HCT116 (cell line): ENCODE data around the gene ICE1. TPM values are rescaled to one million over a fixed set of nuclear protein-coding genes. Genes with fewer than 3 reads are reported as not detected.

Experiments
- ATAC-seq: fragments of 200-7000 bp; cut with Tn5 transposase; 2 replicates; pipeline ENCODE4 v1.9.1; 2020; ENCODE audit warnings: mild to moderate bottlenecking, moderate library complexity
- BruUV-seq: library from RNA; stranded (reverse); fragments of 400-500 nt; replicated peaks from 2 replicates; lab custom pipeline; 2021; lab: Mats Ljungman, UMichigan
- CTCF ChIA-PET: fragments of 300-600 bp; sonication (Branson Sonifier 250); formaldehyde crosslinking; loops from one replicate; lab custom pipeline; 2021; ENCODE audit warnings: antibody characterized with exemption; lab: Charles Lee
- POLR2A ChIA-PET: fragments of 300-600, 350-600 bp; sonication (Branson Sonifier 250); formaldehyde crosslinking; loops from one replicate; lab custom pipeline; 2021; ENCODE audit warnings: antibody characterized with exemption; lab: Charles Lee
- RAD21 ChIA-PET, 2 experiments: fragments of 300-600 bp; sonication (Branson Sonifier 250); formaldehyde crosslinking; loops; one replicate each; lab custom pipeline; 2023; ENCODE audit warnings: low total read pairs in 2 of 2; ENCODE audit not compliant: uncharacterized antibody in 2 of 2, unreplicated experiment in 2 of 2, low non-redundant PET in 1 of 2; lab: Charles Lee
- DNase-seq: peaks from one replicate; pipeline ENCODE4 v3.0.0-alpha.2; 2010; ENCODE audit warnings: low read depth, low spot score
- H2AFZ ChIP-seq: fragments of 200-600 bp; shearing (Covaris generic), sonication (generic); 2 replicates; pipeline ENCODE4 v1.6.1; 2017; ENCODE audit warnings: low read depth, mixed run types, mixed read lengths, antibody characterized with exemption, low read length; ENCODE audit not compliant: poor library complexity, severe bottlenecking
- H3K27ac ChIP-seq: 2 replicates; pipeline ENCODE4 v1.5.1; 2012; ENCODE audit warnings: low read depth, low read length
- H3K27me3 ChIP-seq: fragments of 200-600 bp; sonication (generic); 2 replicates; pipeline ENCODE4 v1.6.1; 2016; ENCODE audit warnings: mixed run types, low read length, mixed read lengths; ENCODE audit not compliant: insufficient read depth
- H3K36me3 ChIP-seq, 2 experiments: fragments of 200-500 bp in 1 of 2; fragments of 200-600 bp in 1 of 2; sonication (Bioruptor generic) in 1 of 2; sonication (generic) in 1 of 2; 2 replicates each; pipeline versions ENCODE4 v1.5.1 to v1.6.1; 2014 to 2016; ENCODE audit warnings: low read length in 2 of 2, inconsistent platforms in 1 of 2, mixed read lengths in 1 of 2, mixed run types in 1 of 2; ENCODE audit not compliant: insufficient read depth in 2 of 2, control insufficient read depth in 1 of 2
- H3K4me1 ChIP-seq, 2 experiments: fragments of 200-600 bp in 1 of 2; sonication (generic) in 1 of 2; 2 replicates each; pipeline versions ENCODE4 v1.5.1 to v1.6.1; 2012 to 2017; ENCODE audit warnings: low read length in 2 of 2, inconsistent platforms in 1 of 2, mild to moderate bottlenecking in 1 of 2, mixed read lengths in 1 of 2, mixed run types in 1 of 2, moderate library complexity in 1 of 2; ENCODE audit not compliant: insufficient read depth in 2 of 2, control insufficient read depth in 1 of 2
- H3K4me2 ChIP-seq: fragments of 200-600 bp; sonication (generic); 2 replicates; pipeline ENCODE4 v1.6.1; 2017; ENCODE audit warnings: mixed run types, low read length, mixed read lengths
- H3K4me3 ChIP-seq, 2 experiments: fragments of 200-600 bp in 1 of 2; sonication (generic) in 1 of 2; replicated peaks in 1 of 2; 2 replicates each; pipeline ENCODE4 v1.5.1; 2011 to 2016; ENCODE audit warnings: low read length in 2 of 2, control low read depth in 1 of 2, low read depth in 1 of 2, mild to moderate bottlenecking in 1 of 2, mixed read lengths in 1 of 2, mixed run types in 1 of 2
- H3K79me2 ChIP-seq: fragments of 200-600 bp; sonication (generic); 2 replicates; pipeline ENCODE4 v1.6.1; 2017; ENCODE audit warnings: mild to moderate bottlenecking, mixed run types, low read length, moderate library complexity, mixed read lengths; ENCODE audit not compliant: insufficient read depth
- H3K9ac ChIP-seq: fragments of 200-600 bp; sonication (generic); 2 replicates; pipeline ENCODE4 v1.6.1; 2016; ENCODE audit warnings: low read length, mixed read lengths
- H3K9me2 ChIP-seq: fragments of 200-600 bp; sonication (generic), shearing (Covaris generic); 2 replicates; pipeline ENCODE4 v1.6.1; 2017; ENCODE audit warnings: mixed run types, mild to moderate bottlenecking, moderate library complexity; ENCODE audit not compliant: insufficient read depth
- H3K9me3 ChIP-seq, 2 experiments: fragments of 200-500 bp in 1 of 2; fragments of 200-600 bp in 1 of 2; sonication (Bioruptor generic) in 1 of 2; sonication (generic) in 1 of 2; 2 replicates each; pipeline ENCODE4 v1.6.1; 2014 to 2017; ENCODE audit warnings: low read length in 2 of 2, mixed read lengths in 2 of 2, inconsistent platforms in 1 of 2, low read depth in 1 of 2, mild to moderate bottlenecking in 1 of 2, mixed run types in 1 of 2, moderate library complexity in 1 of 2; ENCODE audit not compliant: control insufficient read depth in 1 of 2, insufficient read depth in 1 of 2
- H4K20me1 ChIP-seq: fragments of 200-600 bp; sonication (generic), shearing (Covaris generic); 2 replicates; pipeline ENCODE4 v1.6.1; 2017; ENCODE audit warnings: mixed run types, mild to moderate bottlenecking, moderate library complexity; ENCODE audit not compliant: insufficient read depth
- EZH2 ChIP-seq: fragments of 200-600 bp; sonication (generic); IDR thresholded peaks from 2 replicates; pipeline ENCODE4 v1.6.1; 2017; ENCODE audit warnings: antibody characterized with exemption, mixed run types
- FOSL1 ChIP-seq: IDR thresholded peaks from 2 replicates; pipeline ENCODE4 v1.6.1; 2012; ENCODE audit warnings: low read depth
- RAD21 ChIP-seq: IDR thresholded peaks from 2 replicates; pipeline ENCODE4 v1.6.1; 2012; ENCODE audit warnings: low read depth, mild to moderate bottlenecking
- YY1 ChIP-seq: IDR thresholded peaks from 2 replicates; pipeline ENCODE4 v1.6.1; 2011; ENCODE audit warnings: low read length, low read depth, moderate library complexity, mild to moderate bottlenecking; ENCODE audit not compliant: insufficient replicate concordance; ENCODE audit errors: extremely low read depth
- ZBTB33 ChIP-seq: IDR thresholded peaks from 2 replicates; pipeline ENCODE4 v1.6.1; 2011; ENCODE audit warnings: mild to moderate bottlenecking, low read length, moderate library complexity; ENCODE audit not compliant: insufficient replicate concordance; ENCODE audit errors: extremely low read depth
- ZNF274 ChIP-seq: fragments of 200-500 bp; sonication (Bioruptor generic); IDR thresholded peaks from 2 replicates; pipeline ENCODE4 v1.6.1; 2014; ENCODE audit warnings: mild to moderate bottlenecking, low read depth, low read length, inconsistent platforms
- intact Hi-C: fragments of 100-400 bp; cut with micrococcal nuclease; formaldehyde crosslinking; loops from 2 replicates; pipeline ENCODE4 v1.10.0; 2022
- total RNA-seq: library from RNA; stranded (reverse); gene quantifications from one replicate; pipeline ENCODE4 v1.2.1, GENCODE V29; 2021; ENCODE audit not compliant: unreplicated experiment
- TF ChIP-seq, protein P1 (sequence below), 3 experiments: fragments of 200-600 bp in 1 of 3; sonication (generic) in 1 of 3; IDR thresholded peaks in 2 of 3; conservative IDR thresholded peaks in 1 of 3; 2 replicates each; pipeline ENCODE4 v1.5.1; 2012 to 2017; ENCODE audit warnings: low read depth in 2 of 3, low read length in 2 of 3, antibody characterized with exemption in 1 of 3, borderline replicate concordance in 1 of 3, control low read depth in 1 of 3, mild to moderate bottlenecking in 1 of 3, mixed read lengths in 1 of 3, mixed run types in 1 of 3, moderate library complexity in 1 of 3; ENCODE audit not compliant: insufficient read depth in 1 of 3

The ICE1 gene
- total RNA-seq, 1 experiment from 2014 or later = 30.0 TPM

DNA sequence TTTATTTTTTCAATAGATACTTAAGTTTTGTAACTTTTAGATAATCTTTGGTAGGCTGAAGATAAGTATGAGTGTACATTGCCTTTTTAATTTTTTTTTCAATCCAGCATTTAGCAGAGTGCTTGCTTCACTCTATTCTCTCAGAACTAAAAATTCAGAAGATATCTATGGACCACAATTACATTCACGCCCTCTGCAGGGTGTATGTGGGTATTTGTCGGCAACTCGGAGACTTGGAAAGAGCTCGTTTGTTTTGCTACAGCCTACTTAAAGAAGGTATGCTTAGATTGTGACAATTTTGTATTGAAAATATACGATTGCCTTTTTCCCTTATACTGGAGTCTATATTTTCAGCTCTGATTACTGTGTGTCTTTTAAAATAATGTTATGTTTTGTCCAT lies 43.8 kb downstream of the ICE1 start:
- POLR2A ChIA-PET = no interaction called here
- no peak for TF ChIP-seq YY1
- no peak for TF ChIP-seq ZNF274
- TF ChIP-seq EZH2 = no peak
- no peak for TF ChIP-seq ZBTB33
- no peak for TF ChIP-seq FOSL1
- TF ChIP-seq, protein P1, sequence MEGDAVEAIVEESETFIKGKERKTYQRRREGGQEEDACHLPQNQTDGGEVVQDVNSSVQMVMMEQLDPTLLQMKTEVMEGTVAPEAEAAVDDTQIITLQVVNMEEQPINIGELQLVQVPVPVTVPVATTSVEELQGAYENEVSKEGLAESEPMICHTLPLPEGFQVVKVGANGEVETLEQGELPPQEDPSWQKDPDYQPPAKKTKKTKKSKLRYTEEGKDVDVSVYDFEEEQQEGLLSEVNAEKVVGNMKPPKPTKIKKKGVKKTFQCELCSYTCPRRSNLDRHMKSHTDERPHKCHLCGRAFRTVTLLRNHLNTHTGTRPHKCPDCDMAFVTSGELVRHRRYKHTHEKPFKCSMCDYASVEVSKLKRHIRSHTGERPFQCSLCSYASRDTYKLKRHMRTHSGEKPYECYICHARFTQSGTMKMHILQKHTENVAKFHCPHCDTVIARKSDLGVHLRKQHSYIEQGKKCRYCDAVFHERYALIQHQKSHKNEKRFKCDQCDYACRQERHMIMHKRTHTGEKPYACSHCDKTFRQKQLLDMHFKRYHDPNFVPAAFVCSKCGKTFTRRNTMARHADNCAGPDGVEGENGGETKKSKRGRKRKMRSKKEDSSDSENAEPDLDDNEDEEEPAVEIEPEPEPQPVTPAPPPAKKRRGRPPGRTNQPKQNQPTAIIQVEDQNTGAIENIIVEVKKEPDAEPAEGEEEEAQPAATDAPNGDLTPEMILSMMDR (IDR thresholded peaks at IDR 0.05 in 2 of 3, conservative IDR thresholded peaks at IDR 0.05 in 1 of 3; ENCODE audit: borderline replicate concordance in 1 of 3, insufficient read depth in 1 of 3, low read depth in 2 of 3, low read length in 2 of 3) = peak in 1 of 3 experiments; percentile 15; a peak in 2 of 6 replicates
- TF ChIP-seq RAD21 = no peak
- H3K27me3 ChIP-seq = no peaks in the 10 kb centered on the region
- H2AFZ ChIP-seq = no peak overlapping the region
- H3K4me3 ChIP-seq = no peak overlapping the region
- H4K20me1 ChIP-seq = no peaks in the 10 kb centered on the region; the same call in 1 of the 2 replicates
- H3K9ac ChIP-seq = no peak overlapping the region
- intact Hi-C loops = no loop called here
- no peaks in the 10 kb centered on the region for H3K9me2 ChIP-seq
- no TSS peak for BruUV-seq
- no peaks in the 10 kb centered on the region for H3K4me1 ChIP-seq
- RAD21 ChIA-PET = no interaction called here
- H3K9me3 ChIP-seq = no peaks in the 10 kb centered on the region
- DNase-seq (no peak), ATAC-seq (no peak)
- peaks cover 6 to 23% of the 10 kb centered on the region in 2 experiments; a peak in 3 of 4 replicates for H3K36me3 ChIP-seq
- H3K4me2 ChIP-seq = no peak overlapping the region
- H3K27ac ChIP-seq = no peak overlapping the region
- CTCF ChIA-PET = interaction anchor here (1.0 kb wide), 1 partner anchor 586 kb away, joined by 3 read pairs; no protein-coding TSS in a partner anchor
- no peaks in the 10 kb centered on the region; the same call in 1 of the 2 replicates for H3K79me2 ChIP-seq
